MM.1S (cell line): Measurements from ENCODE around the gene PTCHD4.

Experiments used
- DNase-seq: peaks from one replicate; pipeline ENCODE4 v3.0.0-alpha.2; 2015
- H2AFZ ChIP-seq: fragments of 300-600 bp; sonication (generic); 2 replicates; pipeline ENCODE4 v1.6.0; 2016; ENCODE audit warnings: antibody characterized with exemption, low read length
- H3F3A ChIP-seq: fragments of 300-600 bp; sonication (generic); 2 replicates; pipeline ENCODE4 v1.6.1; 2016; ENCODE audit warnings: mild to moderate bottlenecking, antibody characterized with exemption, low read length, moderate library complexity, mixed read lengths; ENCODE audit not compliant: insufficient read depth
- H3K27ac ChIP-seq: fragments of 300-600 bp; sonication (generic); 2 replicates; pipeline ENCODE4 v1.5.1; 2016; ENCODE audit warnings: mild to moderate bottlenecking, low read length
- H3K27me3 ChIP-seq: fragments of 300-600 bp; sonication (generic); replicated peaks from 2 replicates; pipeline ENCODE4 v1.6.0; 2016; ENCODE audit warnings: low read length; ENCODE audit not compliant: insufficient read depth
- H3K36me3 ChIP-seq: fragments of 300-600 bp; sonication (generic); replicated peaks from 2 replicates; pipeline ENCODE4 v1.6.1; 2016; ENCODE audit warnings: mild to moderate bottlenecking, low read length, mixed read lengths; ENCODE audit not compliant: insufficient read depth
- H3K4me1 ChIP-seq: fragments of 300-600 bp; sonication (generic); 2 replicates; pipeline ENCODE4 v1.6.1; 2016; ENCODE audit warnings: low read length, mixed read lengths
- H3K4me2 ChIP-seq: fragments of 300-600 bp; sonication (generic); 2 replicates; pipeline ENCODE4 v1.6.0; 2016; ENCODE audit warnings: low read depth, low read length
- H3K4me3 ChIP-seq: fragments of 300-600 bp; sonication (generic); 2 replicates; pipeline ENCODE4 v1.5.1; 2016; ENCODE audit warnings: low read length, mixed read lengths
- H3K79me2 ChIP-seq: fragments of 300-600 bp; sonication (generic); 2 replicates; pipeline ENCODE4 v1.6.1; 2016; ENCODE audit warnings: mixed run types, low read length, mixed read lengths
- H3K9ac ChIP-seq: fragments of 300-600 bp; sonication (generic); 2 replicates; pipeline ENCODE4 v1.6.1; 2016; ENCODE audit warnings: low read length, mixed read lengths
- H3K9me2 ChIP-seq: fragments of 300-600 bp; sonication (generic); replicated peaks from 2 replicates; pipeline ENCODE4 v1.6.1; 2016; ENCODE audit warnings: mild to moderate bottlenecking, low read length, mixed read lengths; ENCODE audit not compliant: insufficient read depth
- H3K9me3 ChIP-seq: fragments of 300-600 bp; sonication (generic); replicated peaks from 2 replicates; pipeline ENCODE4 v1.6.1; 2016; ENCODE audit warnings: mild to moderate bottlenecking, low read length, mixed read lengths; ENCODE audit not compliant: insufficient read depth
- H4K20me1 ChIP-seq: fragments of 300-600 bp; sonication (generic); 2 replicates; pipeline ENCODE4 v1.6.1; 2016; ENCODE audit warnings: mild to moderate bottlenecking, low read length, moderate library complexity, mixed read lengths; ENCODE audit not compliant: insufficient read depth
- CTCF ChIP-seq: fragments of 300-600 bp; sonication (generic); IDR thresholded peaks from 2 replicates; pipeline ENCODE4 v1.5.1; 2016; ENCODE audit warnings: antibody characterized with exemption, low read length, mixed read lengths
- EZH2 ChIP-seq: fragments of 300-600 bp; sonication (generic); optimal IDR thresholded peaks from 2 replicates; pipeline ENCODE3; 2017; ENCODE audit warnings: low read depth, mild to moderate bottlenecking, antibody characterized with exemption, low read length, mixed read lengths
- EZH2phosphoT487 ChIP-seq: fragments of 300-600 bp; sonication (generic); IDR thresholded peaks from 2 replicates; pipeline ENCODE4 v1.6.1; 2018; ENCODE audit warnings: antibody characterized with exemption, low read length

Gene PTCHD4

GRCh38 chr6:48147051-48147450 lies 36.1 kb upstream of the PTCHD4 start:
- no peaks in the 10 kb centered on the region for H3K79me2 ChIP-seq
- no peak for DNase-seq
- H3K4me2 ChIP-seq: no peak overlapping the region
- no peaks in the 10 kb centered on the region for H3F3A ChIP-seq
- no peak overlapping the region for H3K27ac ChIP-seq
- H3K4me3 ChIP-seq: no peak overlapping the region
- no peak overlapping the region for H3K9ac ChIP-seq
- no peaks in the 10 kb centered on the region for H3K36me3 ChIP-seq
- H2AFZ ChIP-seq: no peak overlapping the region
- TF ChIP-seq EZH2 (no peak), CTCF (no peak), EZH2phosphoT487 (no peak)
- H4K20me1 ChIP-seq: no peaks in the 10 kb centered on the region
- H3K4me1 ChIP-seq: no peaks in the 10 kb centered on the region
- H3K9me3 ChIP-seq: no peaks in the 10 kb centered on the region
- no peaks in the 10 kb centered on the region for H3K9me2 ChIP-seq
- no peaks in the 10 kb centered on the region for H3K27me3 ChIP-seq

- H3K79me2 ChIP-seq: no peaks in the 10 kb centered on the region
- H3K4me2 ChIP-seq: no peak overlapping the region
- no peaks in the 10 kb centered on the region for H3K36me3 ChIP-seq
- H3K9ac ChIP-seq: no peak overlapping the region
- H3F3A ChIP-seq: no peaks in the 10 kb centered on the region
- no peaks in the 10 kb centered on the region for H3K4me1 ChIP-seq
- H3K9me2 ChIP-seq: no peaks in the 10 kb centered on the region
- no peaks in the 10 kb centered on the region for H4K20me1 ChIP-seq
- no peak for DNase-seq
- TF ChIP-seq EZH2: no peak
- H3K4me3 ChIP-seq: no peak overlapping the region
- no peaks in the 10 kb centered on the region for H3K27me3 ChIP-seq
- no peak overlapping the region for H2AFZ ChIP-seq
- no peaks in the 10 kb centered on the region for H3K9me3 ChIP-seq
- H3K27ac ChIP-seq: no peak overlapping the region
Observed at GRCh38 chr6:48144021-48144420, 33.0 kb upstream of the PTCHD4 start.

- H2AFZ ChIP-seq: no peak overlapping the region
- no peak overlapping the region for H3K4me2 ChIP-seq
- H4K20me1 ChIP-seq: no peaks in the 10 kb centered on the region
- H3K9ac ChIP-seq: no peak overlapping the region
- H3K9me2 ChIP-seq: no peaks in the 10 kb centered on the region
- no peaks in the 10 kb centered on the region for H3K4me1 ChIP-seq
- H3F3A ChIP-seq: no peaks in the 10 kb centered on the region
- TF ChIP-seq CTCF (no peak), EZH2 (no peak), EZH2phosphoT487 (no peak)
- H3K9me3 ChIP-seq: no peaks in the 10 kb centered on the region
- no peaks in the 10 kb centered on the region for H3K79me2 ChIP-seq
- no peak overlapping the region for H3K4me3 ChIP-seq
- H3K27ac ChIP-seq: no peak overlapping the region
- no peaks in the 10 kb centered on the region for H3K27me3 ChIP-seq
- DNase-seq: no peak
- H3K36me3 ChIP-seq: no peaks in the 10 kb centered on the region
Observed at GRCh38 chr6:48141975-48142374, 31.0 kb upstream of the PTCHD4 start.

GRCh38 chr6:48139818-48140614 lies 29.0 kb upstream of the PTCHD4 start:
- no peaks in the 10 kb centered on the region for H3K79me2 ChIP-seq
- no peak overlapping the region for H3K4me2 ChIP-seq
- H3K4me1 ChIP-seq: no peaks in the 10 kb centered on the region
- no peaks in the 10 kb centered on the region for H4K20me1 ChIP-seq
- no peaks in the 10 kb centered on the region for H3K9me3 ChIP-seq
- H3K36me3 ChIP-seq: no peaks in the 10 kb centered on the region
- H3K9ac ChIP-seq: no peak overlapping the region
- no peak for DNase-seq
- TF ChIP-seq EZH2phosphoT487 (no peak), CTCF (no peak), EZH2 (no peak)
- H3K4me3 ChIP-seq: no peak overlapping the region
- H3K9me2 ChIP-seq: no peaks in the 10 kb centered on the region
- H3K27me3 ChIP-seq: no peaks in the 10 kb centered on the region
- H3F3A ChIP-seq: no peaks in the 10 kb centered on the region
- no peak overlapping the region for H3K27ac ChIP-seq
- H2AFZ ChIP-seq: no peak overlapping the region
